ENCODE data around the gene AGAP1. TPM values are rescaled to one million over a fixed set of nuclear protein-coding genes. Genes with fewer than 3 reads are reported as not detected.

The AGAP1 gene
- total RNA-seq, 1 experiment from 2014 or later = 25.8 TPM

DNA sequence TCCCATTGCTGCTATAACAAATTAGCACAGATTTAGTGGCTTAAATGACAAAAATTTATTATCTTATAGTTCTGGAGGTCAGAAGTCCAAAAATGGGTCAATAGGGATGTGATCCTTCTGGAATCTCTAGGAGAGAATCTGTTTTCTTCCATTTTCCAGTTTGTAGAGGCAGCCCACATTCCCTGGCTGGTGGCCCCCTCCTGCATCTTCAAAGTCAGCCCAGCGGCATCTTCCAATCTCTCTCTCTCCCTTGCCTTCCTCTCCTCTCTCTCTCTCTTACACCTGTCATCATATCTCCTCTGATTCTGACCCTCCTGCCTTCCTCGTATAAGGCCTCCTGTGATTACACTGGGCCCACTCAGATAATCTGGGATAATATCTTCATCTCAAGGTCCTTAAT is 3.9 kb upstream of the AGAP1 start:
- no peak for DNase-seq
- Histone ChIP-seq H2BK5ac (ENCODE audit: insufficient read length, low read length) (no peak overlapping the region), H2BK15ac (ENCODE audit: low read depth, low read length) (no peak overlapping the region), H2BK12ac (ENCODE audit: insufficient read length, low read depth, low read length) (no peak overlapping the region), H3K23me2 (ENCODE audit: insufficient read length, low read depth, low read length, poor library complexity, severe bottlenecking) (peaks cover 11% of the 10 kb centered on the region), H2BK20ac (ENCODE audit: low read depth, low read length, poor library complexity, severe bottlenecking) (no peak overlapping the region), H3K9ac (ENCODE audit: extremely low read depth, insufficient read length, low read length) (no peak overlapping the region), H3K4ac (ENCODE audit: low read depth, low read length) (no peak overlapping the region), H3K18ac (ENCODE audit: insufficient read length, low read depth, low read length) (no peak overlapping the region), H4K91ac (ENCODE audit: insufficient read length, low read depth, low read length) (no peak overlapping the region), H3K14ac (ENCODE audit: insufficient read depth, low read length) (no peak overlapping the region), H3K79me2 (ENCODE audit: insufficient read depth, low read length) (no peaks in the 10 kb centered on the region), H3K27ac (ENCODE audit: insufficient read length, low read depth, low read length) (no peak overlapping the region), H3K27me3 (ENCODE audit: insufficient read depth, low read length) (no peaks in the 10 kb centered on the region), H3K23ac (ENCODE audit: insufficient read length, low read depth, low read length) (no peak overlapping the region), H3K4me2 (ENCODE audit: insufficient read depth, insufficient read length, low read length) (no peak overlapping the region), H3T11ph (ENCODE audit: low read length) (no peak overlapping the region), H2AK5ac (ENCODE audit: insufficient read length, low read length) (no peak overlapping the region), H3K56ac (ENCODE audit: insufficient read length, low read depth, low read length) (no peak overlapping the region), H4K20me1 (ENCODE audit: control insufficient read depth, insufficient read depth, insufficient read length) (peaks cover under 1% of the 10 kb centered on the region), H4K8ac (replicated peaks; ENCODE audit: insufficient read length, low read depth, low read length) (no peak overlapping the region), H3K79me1 (ENCODE audit: insufficient read depth, low read depth, low read length, poor library complexity, severe bottlenecking) (no peaks in the 10 kb centered on the region), H4K5ac (ENCODE audit: insufficient read length, low read depth, low read length) (no peak overlapping the region), H2BK120ac (ENCODE audit: low read depth, low read length, poor library complexity, severe bottlenecking) (no peak overlapping the region), H3K9me3 (ENCODE audit: control insufficient read depth, low read depth, low read length) (no peaks in the 10 kb centered on the region), H2AFZ (ENCODE audit: low read length) (no peak overlapping the region), H3K4me1 (ENCODE audit: insufficient read depth, low read length) (no peaks in the 10 kb centered on the region)
- no peak overlapping the region for H3K27ac Mint-ChIP-seq
- no CpG with 5 or more reads among the region's 2 CpGs for WGBS (ENCODE audit: extremely low coverage, insufficient read length, low lambda C conversion rate)
- peaks cover 10 to 15% of the 10 kb centered on the region in 2 experiments for H3K4me1 Mint-ChIP-seq
- H3K36me3 Mint-ChIP-seq (ENCODE audit: insufficient read depth in 1 of 3, low read depth in 3 of 3) = peaks cover 0 to 4% (median 0%) of the 10 kb centered on the region in 3 experiments; a peak in 2 of 7 replicates
- no peak overlapping the region for H3K4me3 Mint-ChIP-seq
- TF ChIP-seq, protein P1, sequence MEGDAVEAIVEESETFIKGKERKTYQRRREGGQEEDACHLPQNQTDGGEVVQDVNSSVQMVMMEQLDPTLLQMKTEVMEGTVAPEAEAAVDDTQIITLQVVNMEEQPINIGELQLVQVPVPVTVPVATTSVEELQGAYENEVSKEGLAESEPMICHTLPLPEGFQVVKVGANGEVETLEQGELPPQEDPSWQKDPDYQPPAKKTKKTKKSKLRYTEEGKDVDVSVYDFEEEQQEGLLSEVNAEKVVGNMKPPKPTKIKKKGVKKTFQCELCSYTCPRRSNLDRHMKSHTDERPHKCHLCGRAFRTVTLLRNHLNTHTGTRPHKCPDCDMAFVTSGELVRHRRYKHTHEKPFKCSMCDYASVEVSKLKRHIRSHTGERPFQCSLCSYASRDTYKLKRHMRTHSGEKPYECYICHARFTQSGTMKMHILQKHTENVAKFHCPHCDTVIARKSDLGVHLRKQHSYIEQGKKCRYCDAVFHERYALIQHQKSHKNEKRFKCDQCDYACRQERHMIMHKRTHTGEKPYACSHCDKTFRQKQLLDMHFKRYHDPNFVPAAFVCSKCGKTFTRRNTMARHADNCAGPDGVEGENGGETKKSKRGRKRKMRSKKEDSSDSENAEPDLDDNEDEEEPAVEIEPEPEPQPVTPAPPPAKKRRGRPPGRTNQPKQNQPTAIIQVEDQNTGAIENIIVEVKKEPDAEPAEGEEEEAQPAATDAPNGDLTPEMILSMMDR (conservative IDR thresholded peaks at IDR 0.05) = no peak
- peaks cover 32% of the 10 kb centered on the region for H3K27me3 Mint-ChIP-seq (ENCODE audit: low read depth)
- peaks cover 2 to 13% of the 10 kb centered on the region in 2 experiments; a peak in 4 of 5 replicates for H3K9me3 Mint-ChIP-seq

Data from H9 (cell line).